NCI-H1092 (cell line): Measurements from ENCODE around the gene SIGLEC6.
A peak's percentile ranks its signal among the peaks of the same experiment; 100 is the strongest.

Experiments used
- DNase-seq: peaks from one replicate; lab custom pipeline; 2025; lab: John Stamatoyannopoulos, UW

SIGLEC6 gene

DNA sequence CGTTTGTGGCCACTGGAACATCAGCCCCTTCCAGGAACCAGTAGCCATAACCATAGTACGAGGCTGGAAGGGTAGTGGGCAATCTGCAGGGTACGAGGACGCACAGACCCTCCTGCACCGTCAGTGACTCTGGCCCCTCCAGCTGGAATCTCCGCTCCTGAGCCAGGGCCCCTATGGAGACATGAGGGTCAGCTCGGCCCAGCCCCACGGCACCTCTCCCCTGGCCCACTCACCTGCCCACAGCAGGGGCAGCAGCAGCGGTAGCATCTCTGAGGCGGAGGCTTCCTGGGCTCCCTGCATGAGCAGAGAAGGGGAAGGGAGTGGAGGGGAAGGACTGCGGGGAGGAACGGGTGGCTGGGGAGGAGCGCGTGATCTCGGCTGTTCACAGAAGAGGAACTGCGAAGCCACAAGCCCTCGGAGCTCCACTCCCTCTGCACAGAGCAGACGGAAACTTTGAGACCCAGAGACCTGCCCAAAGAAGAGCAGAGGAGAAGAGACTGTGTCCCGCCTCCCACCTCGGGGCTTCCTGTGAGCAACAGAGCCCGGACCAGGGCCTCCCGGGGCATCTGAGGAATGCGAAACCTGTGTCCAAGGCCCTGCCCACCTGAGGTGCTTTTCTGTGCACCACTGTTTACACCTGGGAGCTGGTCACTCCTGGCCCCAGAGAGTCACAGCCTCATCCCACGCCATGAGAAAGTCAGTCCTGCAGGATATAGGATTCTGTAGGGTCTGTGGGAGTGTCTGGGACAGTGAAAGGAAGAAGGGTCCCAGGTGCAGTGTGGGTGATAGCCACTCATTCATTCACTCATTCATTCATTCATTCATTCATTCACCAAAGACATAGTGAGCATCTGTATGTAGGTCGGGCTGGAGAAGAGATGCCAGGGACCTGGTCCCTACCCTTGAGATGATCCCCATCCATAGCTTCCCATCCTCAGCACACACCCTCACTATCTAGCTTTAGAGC lies at the start of gene SIGLEC6:
Gene SIGLEC6, minus strand, starts transcription at position 322 of the 967 bp plus-strand sequence. Its CDS starts 22 bp downstream, at position 300.
- no peak for DNase-seq

DNA sequence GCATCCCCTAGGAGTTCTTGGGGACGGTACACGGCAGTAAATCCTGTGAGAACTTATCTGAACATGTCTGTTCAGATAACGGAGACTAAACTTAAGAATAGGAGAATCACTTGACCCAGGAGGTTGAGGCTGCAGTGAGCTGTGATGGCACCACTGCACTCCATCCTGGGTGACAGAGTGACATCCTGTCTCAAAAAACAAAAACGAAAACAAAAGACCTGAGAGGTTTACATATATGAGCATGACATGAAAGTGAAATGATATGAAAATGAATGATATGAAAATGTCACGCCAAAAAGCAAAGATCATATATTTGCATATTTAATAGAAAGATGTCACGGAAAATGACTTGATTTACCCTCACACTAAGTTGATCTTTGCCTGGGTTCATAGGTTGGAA lies 45.4 kb upstream of the SIGLEC6 start:
- DNase-seq: no peak

DNA sequence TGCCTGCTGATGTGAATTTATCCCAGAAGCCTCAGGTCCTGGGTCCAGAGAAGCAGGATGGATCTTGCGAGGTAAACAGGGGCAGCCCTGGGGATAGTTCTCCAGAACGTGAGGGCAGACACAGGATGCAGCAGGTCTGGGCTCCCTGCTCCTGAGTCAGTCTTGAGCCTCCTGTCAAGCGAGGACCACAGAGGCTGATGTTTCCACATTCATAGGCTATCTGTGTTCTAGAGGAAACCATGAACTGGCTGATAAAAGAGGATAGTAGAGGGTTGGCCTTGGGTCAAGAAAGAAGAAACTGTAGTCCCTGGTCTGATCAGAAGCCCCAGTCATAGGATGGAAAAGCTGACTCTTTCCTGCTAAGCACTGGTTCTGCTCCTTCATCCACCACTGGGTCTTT lies 41.9 kb upstream of the SIGLEC6 start:
- DNase-seq: no peak

DNA sequence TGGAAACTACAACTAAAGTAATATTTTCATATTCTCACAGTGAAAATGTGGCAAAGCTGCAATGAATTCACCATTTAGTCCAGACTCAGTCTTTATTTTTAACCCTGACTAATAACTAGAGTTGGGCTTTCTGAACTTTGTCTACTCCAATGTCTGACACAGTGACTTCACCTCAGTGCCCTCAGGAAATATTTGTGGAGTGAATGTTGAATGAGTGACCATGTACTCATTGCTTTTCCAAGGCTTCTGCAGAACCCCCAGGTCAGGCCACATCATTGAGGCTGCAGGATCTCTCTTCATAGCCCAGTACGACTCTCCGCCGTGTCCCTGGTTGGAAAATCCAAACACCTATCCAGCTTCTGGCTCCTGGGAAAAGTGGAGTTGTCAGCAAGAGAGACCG lies 41.4 kb upstream of the SIGLEC6 start:
- DNase-seq: no peak

DNA sequence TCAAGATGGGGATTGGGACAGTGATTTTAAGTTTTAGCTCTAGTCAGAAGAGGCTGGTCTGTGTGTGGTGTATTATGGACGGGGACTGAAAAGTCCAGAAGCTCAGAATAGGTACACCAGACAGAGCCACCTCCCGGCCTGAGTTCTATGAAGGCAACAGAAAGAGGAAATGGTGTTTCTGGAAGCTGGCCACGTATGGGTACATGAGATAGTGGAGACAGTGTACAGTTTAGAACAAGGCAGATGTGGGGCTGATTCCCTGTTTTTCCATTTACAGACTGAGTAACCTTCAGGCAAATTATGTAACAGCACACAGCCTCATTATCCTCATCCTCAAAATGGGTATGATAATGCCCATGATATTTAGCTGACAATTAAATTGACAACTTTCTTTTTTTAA lies 40.9 kb upstream of the SIGLEC6 start:
- DNase-seq: no peak

DNA sequence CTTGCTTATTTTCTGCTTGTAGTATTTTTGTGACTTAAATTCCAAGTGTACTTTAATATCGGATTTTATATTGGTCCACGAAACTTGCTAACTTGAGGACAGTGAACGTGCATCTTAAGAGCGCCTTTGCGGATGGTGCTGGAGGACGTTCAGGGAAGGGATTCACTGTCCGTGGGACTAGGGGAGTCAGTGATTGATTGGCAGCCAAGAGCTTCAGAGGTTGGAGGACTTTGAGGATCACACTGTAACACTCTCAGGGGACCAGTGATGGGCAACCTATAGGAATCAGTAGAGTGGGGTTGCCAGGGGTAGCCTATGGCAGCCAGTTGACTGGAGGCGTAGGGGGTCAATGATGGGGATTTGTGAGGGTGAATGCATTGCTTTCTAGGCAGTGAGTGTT lies 40.1 kb upstream of the SIGLEC6 start:
- DNase-seq: no peak

DNA sequence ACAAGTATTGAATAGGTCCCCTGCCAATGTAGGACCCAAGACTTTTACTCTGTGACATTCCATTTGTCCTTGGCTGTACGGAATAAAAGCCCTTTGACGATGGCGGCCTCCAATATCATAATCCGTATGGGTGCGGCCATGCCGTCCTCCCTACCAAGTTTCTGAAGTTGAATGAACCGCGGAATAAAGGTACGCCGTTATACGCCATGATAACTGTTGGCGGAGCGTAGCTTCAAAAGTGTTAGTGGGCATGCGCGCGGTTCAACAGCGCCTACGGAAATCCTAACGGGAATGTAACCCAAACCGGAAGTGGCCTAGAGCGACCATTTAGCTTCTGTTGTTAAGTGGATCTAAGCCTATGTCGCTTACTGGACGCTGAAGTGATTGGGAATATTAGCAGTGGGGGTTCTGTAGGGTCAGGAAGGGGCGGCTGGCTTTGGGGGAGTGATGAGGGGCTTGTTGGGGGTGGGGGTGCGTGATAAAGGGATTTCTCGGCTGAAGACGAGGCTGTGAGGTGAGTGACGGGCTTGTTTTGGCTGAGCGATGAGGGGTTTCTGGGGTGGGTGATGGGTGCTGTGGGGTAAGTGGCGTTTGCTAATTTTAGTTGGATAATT lies 39.6 kb upstream of the SIGLEC6 start, which contains the start of gene ZNF175:
Gene ZNF175, plus strand, starts transcription at position 322 of the 614 bp plus-strand sequence. CDS start 2,047 bp downstream, outside the sequence.
- DNase-seq: peak; percentile 89

DNA sequence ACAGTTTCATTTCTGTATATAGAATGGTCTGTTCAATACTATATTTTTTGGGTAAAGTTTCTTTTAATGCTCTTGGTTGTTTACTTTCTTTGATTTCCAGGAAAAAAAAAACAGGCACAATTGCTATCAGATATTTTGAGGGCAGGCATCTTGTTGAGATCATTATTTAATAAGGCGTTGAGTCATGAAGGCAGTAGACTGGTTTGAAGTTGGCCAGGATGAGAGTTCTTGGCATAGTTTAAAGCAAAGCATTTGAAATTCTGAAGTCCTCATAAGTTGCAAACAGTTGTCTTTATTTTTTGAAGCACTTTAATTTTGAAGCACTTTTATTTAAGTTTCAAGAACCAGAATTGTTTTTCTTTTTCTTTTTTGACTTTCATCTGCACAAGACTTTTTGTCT lies 37.0 kb upstream of the SIGLEC6 start:
- no peak for DNase-seq

DNA sequence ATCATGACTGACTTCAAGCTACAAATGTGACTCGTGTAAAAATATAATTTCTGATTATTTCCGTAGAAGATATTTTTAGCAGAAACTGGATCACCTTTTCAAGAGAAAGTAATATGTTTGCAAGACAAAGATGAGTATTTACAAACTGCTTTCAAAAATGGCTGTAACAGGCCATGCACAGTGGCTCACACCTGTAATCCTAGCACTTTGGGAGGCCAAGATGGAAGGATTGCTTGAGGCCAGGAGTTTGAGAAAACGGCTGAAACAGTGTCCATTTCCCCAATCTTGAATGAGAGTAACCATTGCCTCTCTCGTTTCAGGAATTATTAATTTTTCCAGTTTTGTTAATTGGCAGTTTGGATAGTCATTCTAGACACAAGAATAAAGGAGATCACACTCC lies 36.1 kb upstream of the SIGLEC6 start:
- DNase-seq: no peak

DNA sequence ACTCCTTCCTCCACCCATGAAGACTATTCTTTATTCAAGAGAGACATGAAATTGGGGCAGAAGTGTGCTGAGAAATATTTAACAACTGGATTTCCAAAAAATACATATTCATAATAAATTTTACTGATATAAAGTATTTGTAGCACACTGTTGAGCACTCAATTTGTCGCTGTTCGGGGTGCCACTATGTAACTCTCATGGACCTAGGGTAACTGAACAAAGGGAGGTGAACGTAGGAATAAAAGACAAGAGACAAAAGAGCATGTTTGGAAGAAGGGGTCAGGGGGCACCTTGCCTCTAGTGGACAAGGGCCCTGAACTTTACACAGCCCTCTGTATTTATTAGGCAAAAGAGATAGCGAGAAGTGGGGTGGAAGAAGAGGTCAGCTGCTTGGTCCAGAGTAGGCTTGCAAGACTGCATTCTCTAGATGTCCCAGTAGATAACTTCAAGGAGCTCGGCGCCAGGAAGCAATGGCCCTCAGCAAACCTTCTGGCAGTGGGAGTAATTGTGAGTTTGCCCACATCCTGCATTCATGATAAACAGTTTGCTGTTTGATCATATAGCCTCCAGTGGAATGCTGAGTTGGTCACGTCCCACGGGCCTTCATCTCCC lies 35.1 kb upstream of the SIGLEC6 start:
- DNase-seq: no peak

DNA sequence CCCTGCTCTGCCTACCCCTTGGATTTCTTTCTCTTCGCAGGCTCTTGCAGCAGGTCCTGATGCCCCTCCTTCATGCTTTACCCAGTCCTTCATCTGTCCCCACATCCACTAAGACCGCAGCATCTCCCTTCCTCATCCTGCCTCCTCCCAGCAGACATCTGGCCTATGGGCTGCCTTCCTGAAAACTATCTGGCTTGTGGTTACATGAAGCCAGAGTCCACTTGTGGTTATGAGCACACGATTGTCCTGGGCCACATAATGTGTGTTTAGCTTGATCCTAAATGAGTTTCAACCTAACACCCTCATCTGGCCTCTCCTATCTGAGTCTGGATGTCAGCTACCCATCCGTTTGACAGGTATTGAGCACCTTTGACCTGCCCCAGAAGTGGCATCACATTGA lies 34.1 kb upstream of the SIGLEC6 start:
- DNase-seq: no peak

DNA sequence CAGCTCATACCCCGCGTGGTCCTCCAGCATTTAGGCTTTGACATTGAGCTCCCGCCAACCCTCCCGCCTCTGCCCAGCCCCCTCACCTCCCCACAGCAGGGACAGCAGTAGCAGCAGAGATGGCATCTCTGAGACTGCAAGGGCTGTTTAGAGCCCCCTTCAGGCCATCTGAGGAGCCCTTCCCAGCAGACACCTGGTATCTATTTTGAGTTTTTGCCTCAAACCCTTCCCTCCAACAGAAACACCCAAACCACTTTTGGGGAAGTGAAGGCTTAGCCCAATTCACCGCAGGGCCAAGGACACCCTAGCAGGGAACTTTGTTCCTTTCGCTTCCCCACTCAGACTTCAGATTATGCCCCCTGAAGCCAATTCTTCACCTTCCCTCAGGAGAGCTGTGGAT lies 33.3 kb upstream of the SIGLEC6 start:
- no peak for DNase-seq

DNA sequence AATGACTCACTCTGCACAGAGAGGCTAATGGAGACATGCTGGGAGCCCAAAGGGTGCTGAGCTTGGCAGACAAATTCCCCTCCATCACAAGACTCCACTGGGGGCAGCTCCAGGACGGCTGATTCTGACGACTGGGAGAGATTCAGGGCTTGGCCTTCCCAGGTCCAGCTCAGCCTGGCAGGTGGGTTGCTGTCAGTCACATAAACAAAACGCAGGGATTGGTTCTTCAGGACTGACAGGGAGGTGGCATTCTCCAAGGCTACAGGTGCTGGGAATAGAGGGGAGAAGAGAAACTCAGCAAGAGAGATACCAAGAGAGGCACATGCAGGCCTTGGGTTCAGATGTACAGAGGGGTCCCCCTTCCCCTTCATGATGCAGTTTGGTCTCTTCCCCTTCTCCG lies 28.9 kb upstream of the SIGLEC6 start:
- no peak for DNase-seq

DNA sequence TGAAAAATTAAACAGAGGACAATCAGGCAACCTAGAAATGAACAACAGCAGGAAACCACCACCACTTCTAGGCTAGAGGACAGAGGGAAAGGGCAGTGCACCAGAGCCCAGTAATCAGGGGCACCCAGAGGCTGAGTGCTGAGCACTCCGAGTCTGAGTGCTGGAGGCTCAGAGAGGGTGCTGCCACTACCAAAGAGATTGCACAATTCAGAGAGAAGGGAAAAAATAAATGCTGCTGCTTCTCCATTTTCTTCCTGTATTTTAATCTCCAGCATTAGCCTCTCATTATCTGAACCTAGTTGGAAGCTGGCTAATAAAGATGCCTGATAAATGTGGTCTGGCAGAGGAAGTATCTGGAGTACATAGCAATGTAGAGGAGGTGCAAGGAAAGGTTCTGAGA lies 27.8 kb upstream of the SIGLEC6 start:
- DNase-seq: no peak

DNA sequence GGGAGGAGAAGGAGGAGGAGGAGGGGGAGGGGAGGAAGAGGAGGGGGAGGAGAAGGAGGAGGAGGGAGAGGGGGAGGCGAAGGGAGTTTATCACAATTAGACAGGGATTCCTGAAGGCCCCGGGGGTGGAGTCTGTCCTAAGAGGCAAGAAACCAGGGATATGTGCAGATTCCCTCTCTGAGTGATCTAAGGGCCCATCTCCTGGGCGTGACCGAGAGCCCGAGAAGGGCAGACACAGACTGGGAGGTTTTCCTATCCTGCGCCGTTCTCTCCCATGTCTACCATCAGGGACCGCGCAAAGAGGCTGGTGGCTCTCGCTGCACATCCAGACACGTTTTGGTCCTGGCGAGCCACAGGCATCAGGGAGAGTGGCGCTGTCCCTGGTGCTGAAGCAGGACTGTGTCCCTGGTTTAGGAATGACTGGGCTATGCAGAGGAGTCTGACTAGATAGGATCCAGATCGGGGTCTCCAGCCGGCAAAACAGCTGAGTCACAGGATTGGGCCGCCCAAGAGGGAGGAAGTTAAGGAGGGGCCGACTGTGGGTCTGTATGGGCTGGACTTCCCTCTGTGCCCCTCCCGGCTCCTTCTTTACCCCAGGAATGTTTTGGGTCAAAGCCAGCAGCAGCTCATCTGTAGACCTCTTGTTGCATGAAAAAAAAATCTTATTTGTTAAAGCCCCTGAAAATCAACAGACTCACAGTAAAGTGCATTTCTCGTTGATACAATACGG lies 21.7 kb upstream of the SIGLEC6 start:
- no peak for DNase-seq

DNA sequence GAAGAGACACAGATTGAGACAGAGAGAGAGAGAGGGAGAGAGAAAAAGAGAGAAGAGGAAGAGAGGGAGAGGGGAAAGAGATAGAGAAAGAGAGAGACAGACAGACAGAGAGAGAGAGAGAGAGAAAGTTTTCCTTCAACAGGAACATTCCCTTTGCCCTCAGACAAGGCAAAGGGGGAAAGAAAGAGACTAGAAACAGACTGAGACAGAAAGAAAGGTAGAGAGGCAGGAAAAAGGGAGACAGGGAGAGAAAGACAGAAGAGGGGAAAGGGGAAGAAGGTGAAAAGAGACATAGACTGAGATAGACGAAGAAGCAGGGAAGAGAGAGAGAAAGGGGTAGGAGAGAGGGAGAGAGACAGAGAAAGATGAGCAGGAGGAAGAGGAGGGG lies 21.1 kb upstream of the SIGLEC6 start:
- DNase-seq: no peak

DNA sequence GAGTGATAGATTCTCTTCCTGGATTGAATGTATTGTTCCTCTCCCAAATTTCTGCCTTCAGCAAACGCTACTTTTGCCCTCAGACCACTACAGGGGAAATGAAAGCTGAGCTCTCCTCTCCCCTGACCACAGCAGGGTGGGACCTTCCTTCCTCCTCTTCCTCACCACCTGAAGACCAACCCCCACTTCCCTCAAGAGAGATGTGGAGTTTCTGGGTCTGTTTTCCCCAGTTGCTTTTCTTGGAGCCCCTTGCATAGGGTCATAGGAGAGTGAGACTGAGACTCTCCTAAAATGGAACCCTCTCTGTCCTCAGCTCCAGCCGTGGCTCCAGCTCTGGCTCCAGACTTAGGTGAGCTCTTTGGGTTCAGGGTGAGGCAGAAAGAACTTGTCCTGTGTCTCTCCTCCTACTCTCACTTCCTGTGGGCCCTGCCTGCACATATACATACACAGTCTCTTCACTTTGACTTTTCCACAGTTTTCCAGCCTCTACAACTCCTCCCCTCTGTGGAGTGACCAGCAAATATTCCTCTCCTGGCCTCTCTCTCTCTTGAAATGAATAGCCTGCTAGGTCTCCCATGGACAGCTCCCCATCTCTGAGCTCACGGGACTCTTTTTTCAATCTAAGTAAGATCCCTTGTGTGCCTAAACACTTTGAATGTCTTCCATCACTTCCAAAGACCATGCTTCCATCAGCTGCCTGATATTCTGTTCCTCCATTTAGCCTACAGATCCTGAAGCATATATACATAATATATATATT lies 20.4 kb upstream of the SIGLEC6 start:
- no peak for DNase-seq

DNA sequence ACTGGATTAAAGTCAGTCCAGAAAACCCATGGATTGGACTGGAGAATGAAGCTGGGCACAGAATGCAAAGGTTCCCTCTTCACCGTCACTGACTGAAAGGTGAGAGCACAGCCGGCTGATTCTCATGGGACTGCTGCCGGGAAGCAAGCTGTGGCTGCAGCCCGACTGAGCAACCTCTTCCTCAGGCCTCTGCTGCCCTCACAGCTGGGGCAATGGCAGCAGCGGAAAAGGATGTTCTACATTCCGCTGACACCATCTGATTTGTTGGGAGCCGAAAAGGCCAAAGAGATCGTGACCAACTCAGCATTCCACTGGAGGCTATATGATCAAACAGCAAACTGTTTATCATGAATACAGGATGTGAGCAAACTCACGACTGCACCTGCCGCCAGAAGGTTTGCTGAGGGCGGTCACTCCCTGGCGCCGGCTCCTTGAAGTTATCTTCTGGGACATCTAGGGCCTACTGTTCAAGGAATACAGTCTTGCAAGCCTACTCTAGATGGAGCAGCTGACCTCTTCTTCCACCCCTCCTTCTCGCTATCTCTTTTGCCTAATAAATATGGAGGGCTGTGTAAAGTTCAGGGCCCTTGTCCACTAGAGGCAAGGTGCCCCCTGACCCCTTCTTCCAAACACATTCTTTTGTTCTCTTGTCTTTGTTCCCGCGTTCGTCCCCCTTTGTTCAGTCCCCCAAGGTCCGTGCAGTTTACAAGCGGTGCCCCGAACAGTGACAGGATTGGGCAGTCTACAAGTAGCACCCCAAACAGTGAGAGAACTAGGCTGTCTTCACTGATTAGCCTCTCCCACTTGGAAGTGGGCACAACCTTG lies 19.6 kb upstream of the SIGLEC6 start:
- no peak for DNase-seq

DNA sequence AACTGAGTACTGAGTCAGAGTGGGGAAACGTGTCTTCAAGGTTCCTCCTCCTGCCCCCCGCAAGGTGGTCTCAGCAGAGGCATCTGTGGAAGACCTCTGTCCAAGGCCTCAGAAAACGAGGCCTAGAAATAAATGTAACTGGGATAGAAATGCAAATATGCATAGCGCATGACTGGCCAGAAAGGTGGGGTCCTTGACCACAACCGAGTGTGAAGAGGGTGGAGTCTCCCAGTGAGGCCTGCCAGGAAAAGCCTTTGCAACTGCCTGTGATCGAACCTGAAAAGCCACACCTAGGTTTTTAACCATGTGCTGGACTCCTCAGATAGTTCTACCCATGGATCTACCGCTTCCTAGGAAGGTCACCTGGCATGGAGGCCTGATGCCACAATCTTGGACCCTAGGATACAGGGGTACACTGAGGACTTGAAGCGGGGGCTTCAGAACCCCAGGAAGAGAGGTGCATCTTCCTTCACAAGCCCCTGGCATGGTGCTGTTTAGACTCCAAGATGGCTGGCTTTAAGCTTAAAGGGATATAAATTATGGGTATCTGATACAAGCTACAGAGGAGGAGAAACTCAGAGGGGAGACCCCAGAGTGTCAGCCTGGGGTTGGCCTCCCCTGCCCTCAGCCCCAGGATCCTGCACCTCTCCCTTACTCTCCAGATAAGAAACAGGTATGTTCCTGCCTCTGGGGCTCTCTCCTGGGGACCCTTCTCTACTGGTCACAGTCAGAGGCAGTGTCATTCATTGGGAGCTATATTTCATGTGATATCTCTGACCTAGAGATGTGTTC lies 18.3 kb upstream of the SIGLEC6 start:
- DNase-seq: no peak

DNA sequence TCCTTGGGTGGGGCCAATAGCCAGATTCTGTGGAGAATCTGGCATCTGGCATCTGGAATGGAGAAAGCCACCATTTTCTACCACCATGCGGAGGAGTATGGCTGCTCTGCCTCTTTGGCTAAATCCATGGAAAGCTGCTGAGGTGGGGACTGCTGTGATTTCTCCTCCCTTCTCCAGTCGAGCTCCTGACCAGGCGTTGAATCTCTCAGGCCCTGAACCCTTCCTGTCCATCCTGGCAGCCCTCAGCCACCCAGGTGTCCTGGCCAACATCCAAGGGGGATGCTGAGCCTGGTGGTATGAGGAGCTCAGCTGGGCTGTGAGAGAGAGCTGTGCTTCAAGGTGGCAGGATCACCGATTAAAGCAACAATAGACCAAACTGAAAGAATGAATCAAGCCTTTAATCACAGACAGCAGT lies 17.4 kb upstream of the SIGLEC6 start:
- DNase-seq: no peak
